GM18951 (cell line): Measurements from ENCODE around the gene LPAR5.

Source experiments
- POLR2A ChIP-seq: IDR thresholded peaks from 4 replicates; pipeline ENCODE4 v1.6.1; 2011; ENCODE audit warnings: mild to moderate bottlenecking; ENCODE audit not compliant: insufficient read length, insufficient read depth; ENCODE audit errors: extremely low read depth
- in situ Hi-C: fragments of 300-500 bp; cut with MboI; formaldehyde crosslinking; loops from one replicate; pipeline ENCODE4 v1.12.0; 2022; ENCODE audit warnings: low sequenced_read_pairs, mixed read lengths, inconsistent platforms; ENCODE audit not compliant: unreplicated experiment

Gene LPAR5

GRCh38 chr12:6635856-6636531 lies at the start of gene LPAR5:
LPAR5 (minus strand) TSS chr12:6635959; CDS start chr12:6621248, 14,711 bp downstream.
- in situ Hi-C loops: no loop called here
- peak; percentile 42 for TF ChIP-seq POLR2A

GRCh38 chr12:6684609-6685008 lies 48.9 kb upstream of the LPAR5 start:
- TF ChIP-seq POLR2A: no peak
- in situ Hi-C loops: no loop called here

- TF ChIP-seq POLR2A: no peak
- in situ Hi-C loops: no loop called here
Observed at GRCh38 chr12:6676962-6677361, 41.2 kb upstream of the LPAR5 start.

GRCh38 chr12:6672143-6672542 lies 36.4 kb upstream of the LPAR5 start:
- in situ Hi-C loops: no loop called here

GRCh38 chr12:6667559-6668210 lies 31.9 kb upstream of the LPAR5 start:
- TF ChIP-seq POLR2A: no peak
- in situ Hi-C loops: no loop called here

More at GRCh38 chr12:6672143-6672542, 36.4 kb upstream of the LPAR5 start:
- TF ChIP-seq POLR2A: no peak

GRCh38 chr12:6666211-6666610 lies 30.5 kb upstream of the LPAR5 start:
- in situ Hi-C loops: no loop called here
- TF ChIP-seq POLR2A: no peak

GRCh38 chr12:6664902-6665301 lies 29.1 kb upstream of the LPAR5 start:
- in situ Hi-C loops: no loop called here
- TF ChIP-seq POLR2A: no peak

GRCh38 chr12:6662906-6663742 lies 27.4 kb upstream of the LPAR5 start, which contains the start of gene ING4:
ING4 (minus strand) TSS chr12:6663119; CDS start chr12:6663101, 18 bp downstream.
- peak; percentile 56 for TF ChIP-seq POLR2A
- in situ Hi-C loops: no loop called here

- in situ Hi-C loops: no loop called here
- TF ChIP-seq POLR2A: no peak
Observed at GRCh38 chr12:6662602-6662905, 26.8 kb upstream of the LPAR5 start.

- in situ Hi-C loops: no loop called here
- TF ChIP-seq POLR2A: no peak
Observed at GRCh38 chr12:6653987-6654386, 18.2 kb upstream of the LPAR5 start.

GRCh38 chr12:6653342-6653741 lies 17.6 kb upstream of the LPAR5 start:
- in situ Hi-C loops: no loop called here
- TF ChIP-seq POLR2A: no peak

GRCh38 chr12:6652391-6652790 lies 16.6 kb upstream of the LPAR5 start:
- no peak for TF ChIP-seq POLR2A

GRCh38 chr12:6650832-6651231 lies 15.1 kb upstream of the LPAR5 start:
- in situ Hi-C loops: no loop called here
- no peak for TF ChIP-seq POLR2A

More at GRCh38 chr12:6652391-6652790, 16.6 kb upstream of the LPAR5 start:
- in situ Hi-C loops: no loop called here
